Measurements from ENCODE around the gene STARD4. TPM values are rescaled to one million over a fixed set of nuclear protein-coding genes. Genes with fewer than 3 reads are reported as not detected.

Gene STARD4
- total RNA-seq, 4 donors from 2014 or later, result 0.34 to 3.2 (median 2.9) TPM

GRCh38 chr5:111555760-111556159 lies 43.4 kb upstream of the STARD4 start:
- 84 to 86% methylated on average over 1 of the region's 1 CpG for WGBS, 2 donors
- intact Hi-C loops (cut with DNase I; ENCODE audit: low total_unique reads), result no loop called here
- DNase-seq (ENCODE audit: low spot score in 2 of 2), result no peak
- H3K4me3 ChIP-seq (ENCODE audit: low read depth, poor library complexity, severe bottlenecking), result no peak overlapping the region
- TF ChIP-seq CTCF (IDR thresholded peaks at IDR 0.05) (no peak), POLR2A (IDR thresholded peaks at IDR 0.05) (no peak)

DNA sequence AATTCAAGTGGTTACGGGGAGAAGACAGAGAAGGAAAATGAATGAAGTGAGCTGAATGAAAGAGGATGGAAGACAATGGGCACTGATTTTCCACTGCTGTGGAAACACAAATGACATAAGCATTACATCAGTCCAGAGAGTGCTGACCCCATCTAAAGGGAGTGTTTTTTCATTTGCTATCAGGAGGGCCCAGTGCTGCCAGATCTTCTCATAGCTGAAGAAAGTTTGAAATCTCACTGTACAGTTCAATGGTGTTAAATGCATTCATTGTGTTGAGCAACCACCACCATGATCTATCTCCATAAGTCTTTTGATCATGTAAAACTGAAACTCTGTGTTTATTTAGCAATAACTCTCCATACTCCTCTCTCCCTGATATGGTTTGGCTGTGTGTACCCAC lies 41.5 kb upstream of the STARD4 start:
- no peak overlapping the region for H3K4me3 ChIP-seq (ENCODE audit: low read depth, poor library complexity, severe bottlenecking)
- intact Hi-C loops (cut with DNase I; ENCODE audit: low total_unique reads), result no loop called here
- WGBS, 2 donors, result 0% methylated on average over 1 of the region's 1 CpG
- no peak for TF ChIP-seq POLR2A (IDR thresholded peaks at IDR 0.05)
- TF ChIP-seq CTCF (IDR thresholded peaks at IDR 0.05), result no peak
- no peak for DNase-seq (ENCODE audit: low spot score in 2 of 2)

GRCh38 chr5:111552896-111553295 lies 40.6 kb upstream of the STARD4 start:
- no peak for TF ChIP-seq POLR2A (IDR thresholded peaks at IDR 0.05)
- no peak for TF ChIP-seq CTCF (IDR thresholded peaks at IDR 0.05)
- H3K4me3 ChIP-seq (ENCODE audit: low read depth, poor library complexity, severe bottlenecking), result no peak overlapping the region
- WGBS, 2 donors, result 90 to 92% methylated on average over 1 of the region's 1 CpG
- no peak for DNase-seq (ENCODE audit: low spot score in 2 of 2)
- intact Hi-C loops (cut with DNase I; ENCODE audit: low total_unique reads), result no loop called here

- 77 to 80% methylated on average over 2 of the region's 2 CpGs for WGBS, 2 donors
- intact Hi-C loops (cut with DNase I; ENCODE audit: low total_unique reads), result no loop called here
- no peak for DNase-seq (ENCODE audit: low spot score in 2 of 2)
- TF ChIP-seq POLR2A (IDR thresholded peaks at IDR 0.05) (no peak), CTCF (IDR thresholded peaks at IDR 0.05) (no peak)
- H3K4me3 ChIP-seq (ENCODE audit: low read depth, poor library complexity, severe bottlenecking), result no peak overlapping the region
Measured at GRCh38 chr5:111552492-111552891, 40.2 kb upstream of the STARD4 start.

DNA sequence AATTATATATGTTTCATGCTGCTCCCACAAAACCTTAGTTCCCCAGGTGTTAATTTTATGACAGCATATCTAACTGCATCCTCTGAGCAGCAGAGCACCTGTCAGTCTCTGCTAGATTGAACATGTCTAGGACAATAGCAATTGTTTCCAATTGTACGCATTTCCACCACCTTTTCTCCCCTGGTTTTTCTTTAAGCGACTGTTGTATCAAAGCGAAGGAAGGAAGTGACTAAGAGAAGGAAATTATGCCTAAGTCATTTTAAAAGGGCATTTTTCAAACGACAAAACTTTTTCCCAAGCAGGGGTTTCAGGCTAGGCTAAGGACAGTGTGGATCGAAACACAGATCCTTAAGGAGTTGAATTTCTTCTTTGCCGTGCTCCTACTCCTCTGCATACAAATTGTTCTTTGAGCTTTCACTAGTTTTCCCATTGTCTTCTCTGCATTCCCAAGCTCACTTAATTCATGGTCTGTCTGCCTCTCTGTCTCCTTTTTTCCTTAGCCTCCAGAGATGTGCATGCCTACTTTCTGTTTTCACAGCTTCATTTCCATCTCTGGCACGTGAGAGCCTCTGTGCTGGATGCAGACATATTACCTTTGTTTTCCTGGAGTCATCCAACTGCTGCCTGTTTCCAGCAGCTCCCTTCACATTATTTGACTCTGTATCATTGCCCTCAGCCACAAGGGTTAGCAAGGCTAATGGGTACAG lies 39.4 kb upstream of the STARD4 start:
- WGBS, 2 donors, result 58 to 60% methylated on average over 7 of the region's 7 CpGs
- TF ChIP-seq POLR2A (IDR thresholded peaks at IDR 0.05) (no peak), CTCF (IDR thresholded peaks at IDR 0.05) (no peak)
- no peak for DNase-seq (ENCODE audit: low spot score in 2 of 2)
- no peak overlapping the region for H3K4me3 ChIP-seq (ENCODE audit: low read depth, poor library complexity, severe bottlenecking)
- intact Hi-C loops (cut with DNase I; ENCODE audit: low total_unique reads), result no loop called here

- intact Hi-C loops (cut with DNase I; ENCODE audit: low total_unique reads), result no loop called here
- no peak for TF ChIP-seq CTCF (IDR thresholded peaks at IDR 0.05)
- no peak for TF ChIP-seq POLR2A (IDR thresholded peaks at IDR 0.05)
- WGBS, 2 donors, result 91 to 95% methylated on average over 1 of the region's 1 CpG
- no peak for DNase-seq (ENCODE audit: low spot score in 2 of 2)
- no peak overlapping the region for H3K4me3 ChIP-seq (ENCODE audit: low read depth, poor library complexity, severe bottlenecking)
Measured at GRCh38 chr5:111551161-111551560, 38.8 kb upstream of the STARD4 start.

Data from lower leg skin (tissue), 4 donors.